ENCODE results near the gene PTCH1. TPM values are rescaled to one million over a fixed set of nuclear protein-coding genes. Genes with fewer than 3 reads are reported as not detected.
A peak's percentile ranks its signal among the peaks of the same experiment; 100 is the strongest.

The PTCH1 gene
- polyA plus RNA-seq, 3 donors = not detected

DNA sequence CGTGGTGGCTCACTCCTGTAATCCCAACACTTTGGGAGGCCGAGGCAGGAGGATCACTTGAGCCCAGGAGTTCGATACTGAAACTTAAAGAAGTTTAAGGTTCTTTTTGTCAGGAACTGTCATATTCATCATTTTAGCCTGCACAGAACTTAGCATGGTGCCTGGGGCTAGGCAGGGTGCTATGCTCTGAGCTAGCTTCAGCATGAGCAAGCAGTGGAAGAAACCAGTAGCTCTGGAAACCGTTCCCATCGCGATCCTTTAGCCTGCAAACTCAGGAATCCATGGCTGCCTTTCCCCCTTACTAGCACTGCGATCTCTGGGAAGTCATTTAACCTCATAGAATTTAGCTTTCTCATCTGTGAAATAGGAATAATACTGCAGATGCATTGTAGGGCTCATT, 80.4 kb downstream of the PTCH1 start:
- H3K4me3 ChIP-seq (replicated peaks in 1 of 3; ENCODE audit: low read depth in 2 of 3, low read length in 3 of 3) = no peak overlapping the region
- H3K36me3 ChIP-seq (replicated peaks in 1 of 2; ENCODE audit: control insufficient read depth in 1 of 2, insufficient read depth in 2 of 2, low read length in 2 of 2) = no peaks in the 10 kb centered on the region
- H3K27me3 Mint-ChIP-seq (ENCODE audit: low read depth in 3 of 3) = peaks cover 9 to 17% (median 16%) of the 10 kb centered on the region in 3 donors
- TF ChIP-seq, protein P1, sequence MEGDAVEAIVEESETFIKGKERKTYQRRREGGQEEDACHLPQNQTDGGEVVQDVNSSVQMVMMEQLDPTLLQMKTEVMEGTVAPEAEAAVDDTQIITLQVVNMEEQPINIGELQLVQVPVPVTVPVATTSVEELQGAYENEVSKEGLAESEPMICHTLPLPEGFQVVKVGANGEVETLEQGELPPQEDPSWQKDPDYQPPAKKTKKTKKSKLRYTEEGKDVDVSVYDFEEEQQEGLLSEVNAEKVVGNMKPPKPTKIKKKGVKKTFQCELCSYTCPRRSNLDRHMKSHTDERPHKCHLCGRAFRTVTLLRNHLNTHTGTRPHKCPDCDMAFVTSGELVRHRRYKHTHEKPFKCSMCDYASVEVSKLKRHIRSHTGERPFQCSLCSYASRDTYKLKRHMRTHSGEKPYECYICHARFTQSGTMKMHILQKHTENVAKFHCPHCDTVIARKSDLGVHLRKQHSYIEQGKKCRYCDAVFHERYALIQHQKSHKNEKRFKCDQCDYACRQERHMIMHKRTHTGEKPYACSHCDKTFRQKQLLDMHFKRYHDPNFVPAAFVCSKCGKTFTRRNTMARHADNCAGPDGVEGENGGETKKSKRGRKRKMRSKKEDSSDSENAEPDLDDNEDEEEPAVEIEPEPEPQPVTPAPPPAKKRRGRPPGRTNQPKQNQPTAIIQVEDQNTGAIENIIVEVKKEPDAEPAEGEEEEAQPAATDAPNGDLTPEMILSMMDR (IDR thresholded peaks at IDR 0.05) = no peak
- no peaks in the 10 kb centered on the region for H3K4me1 ChIP-seq (ENCODE audit: control insufficient read depth in 1 of 2, insufficient read depth in 2 of 2, low read length in 2 of 2)
- H3K9ac ChIP-seq (ENCODE audit: insufficient read depth, low read length, poor library complexity, severe bottlenecking) = no peak overlapping the region
- peaks cover 5 to 21% (median 13%) of the 10 kb centered on the region in 7 donors for H3K9me3 Mint-ChIP-seq
- H2AFZ ChIP-seq (ENCODE audit: insufficient read depth, low read depth, low read length, poor library complexity, severe bottlenecking) = no peak overlapping the region
- peaks cover 9% of the 10 kb centered on the region for H3K4me1 Mint-ChIP-seq
- peak overlapping the region in 1 of 2 donors; percentile 7 for H3K4me3 Mint-ChIP-seq
- H3K79me2 ChIP-seq (ENCODE audit: insufficient read depth, low read length) = no peaks in the 10 kb centered on the region
- no peaks in the 10 kb centered on the region for H3K36me3 Mint-ChIP-seq
- H3K9me3 ChIP-seq (replicated peaks in 1 of 2; ENCODE audit: control insufficient read depth in 1 of 2, insufficient read depth in 1 of 2, low read length in 2 of 2) = peaks cover 0 to 2% of the 10 kb centered on the region in 2 donors
- no peak overlapping the region for H3K27ac Mint-ChIP-seq
- no peak overlapping the region for H3K27ac ChIP-seq (ENCODE audit: low read depth in 1 of 2, low read length in 2 of 2)
- H3K4me2 ChIP-seq (replicated peaks; ENCODE audit: extremely low read depth, low read length, poor library complexity, severe bottlenecking) = no peak overlapping the region
- intact Hi-C loops (cut with micrococcal nuclease) = no loop called here
- DNase-seq = no peak
- WGBS (ENCODE audit: insufficient coverage) = 100% methylated on average over 3 of the region's 7 CpGs
- no peaks in the 10 kb centered on the region for H4K20me1 ChIP-seq (ENCODE audit: insufficient read depth, low read length)
- peaks cover 2 to 7% of the 10 kb centered on the region in 2 donors for H3K27me3 ChIP-seq (ENCODE audit: control insufficient read depth in 2 of 2, insufficient read depth in 2 of 2, low read length in 2 of 2)

- no peak overlapping the region for H3K9ac ChIP-seq (ENCODE audit: insufficient read depth, low read length, poor library complexity, severe bottlenecking)
- H3K27ac ChIP-seq (ENCODE audit: low read depth in 1 of 2, low read length in 2 of 2) = no peak overlapping the region
- intact Hi-C loops (cut with micrococcal nuclease) = no loop called here
- H2AFZ ChIP-seq (ENCODE audit: insufficient read depth, low read depth, low read length, poor library complexity, severe bottlenecking) = no peak overlapping the region
- H3K4me3 Mint-ChIP-seq = no peak overlapping the region
- H3K4me1 ChIP-seq (ENCODE audit: control insufficient read depth in 1 of 2, insufficient read depth in 2 of 2, low read length in 2 of 2) = no peaks in the 10 kb centered on the region
- 89% methylated on average over 4 of the region's 6 CpGs for WGBS (ENCODE audit: insufficient coverage)
- no peaks in the 10 kb centered on the region for H4K20me1 ChIP-seq (ENCODE audit: insufficient read depth, low read length)
- H3K36me3 Mint-ChIP-seq = no peaks in the 10 kb centered on the region
- H3K9me3 ChIP-seq (replicated peaks in 1 of 2; ENCODE audit: control insufficient read depth in 1 of 2, insufficient read depth in 1 of 2, low read length in 2 of 2) = peaks cover 6 to 11% of the 10 kb centered on the region in 2 donors
- peaks cover 10 to 16% (median 13%) of the 10 kb centered on the region in 3 donors for H3K27me3 Mint-ChIP-seq (ENCODE audit: low read depth in 3 of 3)
- no peaks in the 10 kb centered on the region for H3K79me2 ChIP-seq (ENCODE audit: insufficient read depth, low read length)
- H3K36me3 ChIP-seq (replicated peaks in 1 of 2; ENCODE audit: control insufficient read depth in 1 of 2, insufficient read depth in 2 of 2, low read length in 2 of 2) = no peaks in the 10 kb centered on the region
- DNase-seq = no peak
- peaks cover 9 to 31% (median 17%) of the 10 kb centered on the region in 7 donors for H3K9me3 Mint-ChIP-seq
- peaks cover 0 to 2% of the 10 kb centered on the region in 2 donors for H3K27me3 ChIP-seq (ENCODE audit: control insufficient read depth in 2 of 2, insufficient read depth in 2 of 2, low read length in 2 of 2)
- no peak overlapping the region for H3K4me2 ChIP-seq (replicated peaks; ENCODE audit: extremely low read depth, low read length, poor library complexity, severe bottlenecking)
- H3K27ac Mint-ChIP-seq = no peak overlapping the region
- no peak overlapping the region for H3K4me3 ChIP-seq (replicated peaks in 1 of 3; ENCODE audit: low read depth in 2 of 3, low read length in 3 of 3)
- peaks cover 9% of the 10 kb centered on the region for H3K4me1 Mint-ChIP-seq
- TF ChIP-seq, protein P1 (IDR thresholded peaks at IDR 0.05) = no peak
Observed at GRCh38 chr9:95435074-95435728, 81.6 kb downstream of the PTCH1 start.

All from CD14-positive monocyte (primary cell).